Activated CD8-positive, alpha-beta T cell treated with anti-CD3 and anti-CD28 coated beads for 36 hours (primary cell): ENCODE results near the gene ANKS3. TPM values are rescaled to one million over a fixed set of nuclear protein-coding genes. Genes with fewer than 3 reads are reported as not detected.

ENCODE experiments used
- ATAC-seq: fragments of 200-7000 bp; cut with Tn5 transposase; one replicate; pipeline ENCODE4 v1.10.0; 2021; ENCODE audit warnings: mild to moderate bottlenecking, moderate library complexity
- CTCF ChIA-PET: fragments of 350-600 bp; sonication (Branson Sonifier 250); formaldehyde crosslinking; loops from one replicate; lab custom pipeline; 2021; ENCODE audit warnings: antibody characterized with exemption; lab: Charles Lee
- POLR2A ChIA-PET: fragments of 350-600 bp; sonication (Branson Sonifier 250); formaldehyde crosslinking; loops from one replicate; lab custom pipeline; 2021; ENCODE audit warnings: antibody characterized with exemption; lab: Charles Lee
- DNase-seq: peaks from one replicate; pipeline ENCODE4 v3.0.0-alpha.2; 2020
- H3K27ac Mint-ChIP-seq: one replicate; pipeline ENCODE4 v1.8.0; 2021; ENCODE audit warnings: mild to moderate bottlenecking, mixed read lengths
- H3K27me3 Mint-ChIP-seq: one replicate; pipeline ENCODE4 v1.8.0; 2021; ENCODE audit warnings: mixed read lengths
- H3K36me3 Mint-ChIP-seq: one replicate; pipeline ENCODE4 v1.8.0; 2021; ENCODE audit warnings: low read depth, mixed read lengths
- H3K4me1 Mint-ChIP-seq: one replicate; pipeline ENCODE4 v1.8.0; 2021; ENCODE audit warnings: low read depth, mixed read lengths
- H3K4me3 Mint-ChIP-seq: one replicate; pipeline ENCODE4 v1.8.0; 2021; ENCODE audit warnings: mild to moderate bottlenecking, moderate library complexity, mixed read lengths
- H3K9me3 Mint-ChIP-seq: one replicate; pipeline ENCODE4 v1.8.0; 2021; ENCODE audit warnings: mixed read lengths
- intact Hi-C: fragments of 100-400 bp; cut with micrococcal nuclease; formaldehyde crosslinking; loops from one replicate; pipeline ENCODE4 v1.10.0; 2022
- total RNA-seq, 2 experiments: library from RNA; stranded (reverse); gene quantifications; one replicate each; pipeline ENCODE4 v1.2.3, GENCODE V29; 2021
- TF ChIP-seq, protein P1 (sequence below): fragments of 200-600 bp; IDR thresholded peaks from one replicate; pipeline ENCODE4 v1.8.0; 2022; ENCODE audit warnings: antibody characterized with exemption, mild to moderate bottlenecking

The ANKS3 gene
- total RNA-seq, 2 experiments from 2014 or later = 13.0 to 13.8 TPM

GRCh38 chr16:4695473-4696171 is 38.4 kb downstream of the ANKS3 start:
- ATAC-seq (no peak), DNase-seq (no peak)
- H3K4me3 Mint-ChIP-seq = peak overlapping the region; percentile 46
- H3K27ac Mint-ChIP-seq = peak overlapping the region; percentile 75
- H3K27me3 Mint-ChIP-seq = no peaks in the 10 kb centered on the region
- H3K4me1 Mint-ChIP-seq = peaks cover 27% of the 10 kb centered on the region
- intact Hi-C loops = no loop called here
- ChIA-PET CTCF (interaction anchor here (0.9 to 1.0 kb wide), 4 partner anchors 10 to 72 kb away, joined by 3 to 4 read pairs (median 3); partner anchors contain the start of genes DNAAF8 and MGRN1), POLR2A (interaction anchor here (0.7 to 2.7 kb wide), 11 partner anchors 11 to 159 kb away, joined by 3 to 10 read pairs (median 3); partner anchors contain the start of genes ANKS3, DNAAF8 and ZNF500)
- H3K36me3 Mint-ChIP-seq = peaks cover 12% of the 10 kb centered on the region
- H3K9me3 Mint-ChIP-seq = no peaks in the 10 kb centered on the region
- TF ChIP-seq, protein P1, sequence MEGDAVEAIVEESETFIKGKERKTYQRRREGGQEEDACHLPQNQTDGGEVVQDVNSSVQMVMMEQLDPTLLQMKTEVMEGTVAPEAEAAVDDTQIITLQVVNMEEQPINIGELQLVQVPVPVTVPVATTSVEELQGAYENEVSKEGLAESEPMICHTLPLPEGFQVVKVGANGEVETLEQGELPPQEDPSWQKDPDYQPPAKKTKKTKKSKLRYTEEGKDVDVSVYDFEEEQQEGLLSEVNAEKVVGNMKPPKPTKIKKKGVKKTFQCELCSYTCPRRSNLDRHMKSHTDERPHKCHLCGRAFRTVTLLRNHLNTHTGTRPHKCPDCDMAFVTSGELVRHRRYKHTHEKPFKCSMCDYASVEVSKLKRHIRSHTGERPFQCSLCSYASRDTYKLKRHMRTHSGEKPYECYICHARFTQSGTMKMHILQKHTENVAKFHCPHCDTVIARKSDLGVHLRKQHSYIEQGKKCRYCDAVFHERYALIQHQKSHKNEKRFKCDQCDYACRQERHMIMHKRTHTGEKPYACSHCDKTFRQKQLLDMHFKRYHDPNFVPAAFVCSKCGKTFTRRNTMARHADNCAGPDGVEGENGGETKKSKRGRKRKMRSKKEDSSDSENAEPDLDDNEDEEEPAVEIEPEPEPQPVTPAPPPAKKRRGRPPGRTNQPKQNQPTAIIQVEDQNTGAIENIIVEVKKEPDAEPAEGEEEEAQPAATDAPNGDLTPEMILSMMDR = no peak

DNA sequence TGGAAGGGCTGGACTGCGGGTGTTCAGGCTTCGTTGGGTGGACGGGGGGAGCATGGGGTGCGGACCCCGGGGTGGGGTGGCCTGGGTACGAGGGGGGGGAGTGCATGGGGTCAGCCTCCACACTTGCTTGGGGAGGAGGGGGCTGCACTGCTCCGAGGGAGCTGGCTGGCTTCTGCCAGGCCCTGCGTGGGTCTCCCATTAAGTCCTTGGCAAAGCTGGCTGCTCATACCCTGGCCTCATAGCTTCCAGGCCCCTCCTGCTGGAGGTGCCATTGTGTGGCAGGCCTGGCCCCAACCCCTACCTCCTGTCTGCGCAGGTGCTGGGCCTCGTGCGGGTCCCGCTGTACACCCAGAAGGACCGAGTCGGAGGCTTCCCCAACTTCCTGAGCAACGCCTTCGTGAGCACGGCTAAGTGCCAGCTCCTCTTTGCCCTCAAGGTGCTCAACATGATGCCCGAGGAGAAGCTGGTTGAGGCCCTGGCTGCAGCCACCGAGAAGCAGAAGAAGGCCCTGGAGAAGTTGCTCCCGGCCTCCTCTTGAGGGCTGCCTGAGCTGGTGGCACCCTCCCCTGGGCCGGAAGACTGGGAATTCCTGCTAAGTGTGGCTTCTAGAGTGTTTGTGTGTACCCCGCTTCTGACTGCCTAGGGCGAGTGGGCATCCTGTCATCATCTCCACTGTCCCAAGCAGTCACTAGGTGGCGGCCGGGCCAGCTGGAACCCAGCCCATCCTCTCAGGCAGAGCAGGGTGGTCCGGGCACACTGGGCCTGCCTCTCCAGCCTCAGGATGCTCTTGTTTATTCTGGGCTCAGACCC is 39.2 kb downstream of the ANKS3 start:
- Mint-ChIP-seq H3K4me1 (peaks cover 21% of the 10 kb centered on the region), H3K4me3 (peak overlapping the region; percentile 79), H3K27me3 (no peaks in the 10 kb centered on the region), H3K9me3 (no peaks in the 10 kb centered on the region), H3K36me3 (peaks cover 11% of the 10 kb centered on the region), H3K27ac (peak overlapping the region; percentile 75)
- ATAC-seq (no peak), DNase-seq (no peak)
- POLR2A ChIA-PET = interaction anchor here (0.7 to 2.7 kb wide), 12 partner anchors 11 to 159 kb away, joined by 3 to 10 read pairs (median 3); partner anchors contain the start of genes ANKS3, DNAAF8 and ZNF500
- intact Hi-C loops = no loop called here
- TF ChIP-seq, protein P1 = no peak
- CTCF ChIA-PET = interaction anchor here (1.0 to 1.6 kb wide), 3 partner anchors 12 to 40 kb away, joined by 3 read pairs; partner anchors contain the start of genes ANKS3 and DNAAF8

GRCh38 chr16:4693956-4694641 is 40.0 kb downstream of the ANKS3 start:
- intact Hi-C loops = no loop called here

GRCh38 chr16:4693296-4693955 is 40.6 kb downstream of the ANKS3 start, which contains the start of gene NUDT16L1:
NUDT16L1 (plus strand) TSS chr16:4693562; CDS start chr16:4693727, 165 bp downstream.
- H3K4me3 Mint-ChIP-seq = peak within 1 kb of the TSS; percentile 79
- H3K27ac Mint-ChIP-seq = peak within 1 kb of the TSS; percentile 83
- no peaks in the 10 kb centered on the region for H3K27me3 Mint-ChIP-seq
- DNase-seq (peak; percentile 97), ATAC-seq (peak; percentile 95)
- CTCF ChIA-PET = interaction anchor here (1.0 to 1.6 kb wide), 3 partner anchors 10 to 76 kb away, joined by 3 to 6 read pairs (median 3); partner anchors contain the start of gene ANKS3
- POLR2A ChIA-PET = interaction anchor here (0.8 to 2.7 kb wide), 11 partner anchors 9 to 81 kb away, joined by 3 to 10 read pairs (median 4); partner anchors contain the start of genes ANKS3 and DNAAF8
- H3K9me3 Mint-ChIP-seq = no peaks in the 10 kb centered on the region
- H3K4me1 Mint-ChIP-seq = peaks cover 16% of the 10 kb centered on the region
- intact Hi-C loops = no loop called here
- TF ChIP-seq, protein P1 = no peak
- H3K36me3 Mint-ChIP-seq = no peaks in the 10 kb centered on the region

More at GRCh38 chr16:4693956-4694641, 40.0 kb downstream of the ANKS3 start:
- peak overlapping the region; percentile 79 for H3K4me3 Mint-ChIP-seq
- ChIA-PET POLR2A (interaction anchor here (0.8 to 2.7 kb wide), 7 partner anchors 9 to 158 kb away, joined by 3 to 10 read pairs (median 4); no protein-coding TSS in a partner anchor), CTCF (interaction anchor here (1.0 to 1.6 kb wide), 2 partner anchors 40 to 77 kb away, joined by 3 read pairs; partner anchors contain the start of gene ANKS3)
- DNase-seq (peak; percentile 50), ATAC-seq (peak; percentile 7)
- no peaks in the 10 kb centered on the region for H3K9me3 Mint-ChIP-seq
- H3K27ac Mint-ChIP-seq = peak overlapping the region; percentile 75
- H3K36me3 Mint-ChIP-seq = peaks cover 4% of the 10 kb centered on the region
- TF ChIP-seq, protein P1 = no peak
- H3K27me3 Mint-ChIP-seq = no peaks in the 10 kb centered on the region
- peaks cover 16% of the 10 kb centered on the region for H3K4me1 Mint-ChIP-seq
